ENCODE measurements around the gene IGSF9B.

- TF ChIP-seq POLR2AphosphoS5 (IDR thresholded peaks at IDR 0.05): no peak
- TF ChIP-seq CTCF (IDR thresholded peaks at IDR 0.05): no peak
- no peak for TF ChIP-seq POLR2A (IDR thresholded peaks at IDR 0.05)
Observed at GRCh38 chr11:133860151-133860550, 96.6 kb downstream of the IGSF9B start.

All from prostate gland (tissue), 2 donors.